ENCODE data around the gene HHAT. TPM values are rescaled to one million over a fixed set of nuclear protein-coding genes. Genes with fewer than 3 reads are reported as not detected.

The HHAT gene
- total and polyA plus RNA-seq, 9 of the 15 experiments (the other 6 are each of a cell fraction or from before 2014, with no cell fraction given), result 0.07 to 0.16 (median 0.13) TPM; not detected in 1

- TF ChIP-seq ARID3A (IDR thresholded peaks at IDR 0.05; ENCODE audit: borderline replicate concordance, low read depth, low read length) (no peak), ZKSCAN3 (CRISPR knock-in tag; IDR thresholded peaks at IDR 0.05) (no peak), SOX6 (IDR thresholded peaks at IDR 0.05) (no peak), HBP1 (CRISPR knock-in tag; IDR thresholded peaks at IDR 0.05) (no peak), BCOR (IDR thresholded peaks at IDR 0.05) (no peak), NFIX (CRISPR knock-in tag; IDR thresholded peaks at IDR 0.05; ENCODE audit: low read depth) (no peak), GATAD2A (IDR thresholded peaks at IDR 0.05) (no peak), HNRNPL (IDR thresholded peaks at IDR 0.05; ENCODE audit: low read depth, low read length) (no peak), ATF7 (IDR thresholded peaks at IDR 0.05) (0 out of 2 replicates have a peak, but pooled peaks have one; percentile 14), MAFG (tag; conservative IDR thresholded peaks at IDR 0.05) (no peak), MGA (IDR thresholded peaks at IDR 0.05) (no peak), PYGO2 (tag; IDR thresholded peaks at IDR 0.05) (no peak)
These were observed 78.6 kb downstream of the HHAT start (continued) for GRCh38 chr1:210407207-210407886.
